ENCODE data around the gene MT1B.
A peak's percentile ranks its signal among the peaks of the same experiment; 100 is the strongest.
"Not testable (repeated sequence)": the region's sequence is repeated elsewhere in the genome, so short reads cannot be mapped to it uniquely, and the experiment has no call there.

The MT1B gene

GRCh38 chr16:56621665-56622445 is 29.8 kb upstream of the MT1B start:
- not testable (repeated sequence) for DNase-seq

- DNase-seq, result not testable (repeated sequence)
Observed at GRCh38 chr16:56623184-56623583, 28.5 kb upstream of the MT1B start.

- DNase-seq, result no peak
Observed at GRCh38 chr16:56623637-56624036, 28.0 kb upstream of the MT1B start.

- DNase-seq, result peak; percentile 40
Observed at GRCh38 chr16:56625140-56625942, 26.3 kb upstream of the MT1B start, which contains the start of gene MT1E. TSS of gene MT1E (plus strand) at chr16:56625781. CDS start at chr16:56625852, 71 bp downstream.

- DNase-seq, result no peak
Observed at GRCh38 chr16:56625943-56626654, 25.6 kb upstream of the MT1B start.

- DNase-seq, result no peak
Observed at GRCh38 chr16:56626685-56627084, 25.0 kb upstream of the MT1B start.

GRCh38 chr16:56628486-56629350 is 23.0 kb upstream of the MT1B start:
- no peak for DNase-seq

GRCh38 chr16:56629531-56629930 is 22.2 kb upstream of the MT1B start:
- no peak for DNase-seq

GRCh38 chr16:56630134-56630533 is 21.6 kb upstream of the MT1B start:
- DNase-seq, result no peak

GRCh38 chr16:56631197-56631596 is 20.5 kb upstream of the MT1B start:
- no peak for DNase-seq

GRCh38 chr16:56631832-56632155 is 19.9 kb upstream of the MT1B start:
- no peak for DNase-seq

GRCh38 chr16:56632156-56632847 is 19.4 kb upstream of the MT1B start, which contains the start of gene MT1M:
TSS of gene MT1M (plus strand) at chr16:56632659. CDS start at chr16:56632732, 73 bp downstream.
- DNase-seq, result no peak

GRCh38 chr16:56632848-56633365 is 18.8 kb upstream of the MT1B start:
- no peak for DNase-seq

GRCh38 chr16:56633535-56633934 is 18.2 kb upstream of the MT1B start:
- no peak for DNase-seq

- DNase-seq, result no peak
Observed at GRCh38 chr16:56634715-56635440, 16.8 kb upstream of the MT1B start.

GRCh38 chr16:56635441-56635967 is 16.2 kb upstream of the MT1B start:
- no peak for DNase-seq

- no peak for DNase-seq
Observed at GRCh38 chr16:56636616-56637413, 14.9 kb upstream of the MT1B start.

- no peak for DNase-seq
Observed at GRCh38 chr16:56637814-56638750, 13.6 kb upstream of the MT1B start, which contains the start of gene MT1A. TSS of gene MT1A (plus strand) at chr16:56638666. CDS start at chr16:56638739, 73 bp downstream.
